NCI-H526 (cell line): Measurements from ENCODE around the gene UFL1.

Experiments used
- DNase-seq, 2 experiments: peaks; one replicate each; lab custom pipeline; 2025; lab: John Stamatoyannopoulos, UW

Gene UFL1

DNA sequence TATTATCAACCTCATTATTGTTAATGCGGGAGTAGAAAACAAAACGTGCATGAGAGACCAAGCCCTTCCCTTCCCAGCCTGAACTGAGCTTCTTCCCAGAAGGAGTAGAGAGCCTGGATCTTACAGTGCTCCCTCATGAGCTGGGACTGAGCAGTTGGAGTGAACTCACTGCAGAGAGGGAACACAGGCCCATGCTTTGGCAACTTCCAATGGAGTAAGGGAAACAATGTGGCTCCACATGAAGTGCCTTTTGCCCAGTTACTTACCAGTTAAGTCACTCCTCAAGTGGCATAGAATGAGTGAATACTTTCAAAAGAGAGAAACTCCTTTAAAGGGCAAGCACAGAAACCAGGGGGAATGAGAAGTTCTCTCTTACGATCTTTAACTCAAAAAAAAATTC lies 53.8 kb downstream of the UFL1 start:
- DNase-seq: no peak

DNA sequence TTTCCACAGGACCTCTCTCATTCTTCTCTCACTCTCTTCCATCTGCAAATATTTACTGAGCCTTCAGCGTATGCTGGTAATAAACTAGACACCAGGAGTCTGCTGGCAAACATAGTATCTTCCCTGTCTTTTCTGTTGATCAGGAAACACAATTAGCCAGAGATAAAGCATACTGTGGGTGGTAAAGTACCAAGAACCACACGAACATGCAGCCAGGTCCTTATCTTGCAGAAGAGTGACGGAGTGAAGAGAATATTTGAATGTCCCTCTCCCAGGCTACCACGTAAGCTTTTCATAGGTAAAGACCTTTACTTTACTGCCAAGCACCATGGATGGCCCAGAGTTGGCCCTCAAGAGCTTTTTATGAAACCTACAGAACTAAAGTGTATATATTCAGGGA lies 54.6 kb downstream of the UFL1 start:
- DNase-seq: no peak

DNA sequence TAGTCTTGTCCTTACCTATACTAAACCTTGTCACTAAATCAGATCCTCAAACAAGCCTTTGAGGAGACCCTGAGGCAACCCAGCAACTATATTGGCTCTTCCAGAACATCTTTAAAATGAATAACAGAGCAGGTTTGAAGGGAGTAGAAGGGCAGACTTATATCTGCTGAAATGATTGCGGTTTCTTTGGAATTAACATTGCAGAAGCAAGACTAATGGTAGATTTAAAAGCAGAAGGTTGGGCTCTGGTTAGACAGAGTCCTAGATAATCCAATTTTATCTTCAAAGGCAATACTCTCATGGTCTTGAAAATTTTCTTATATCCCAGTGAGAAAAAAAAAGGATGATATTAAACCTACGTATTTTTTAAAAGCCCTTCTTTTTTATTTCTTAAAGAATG lies 60.4 kb downstream of the UFL1 start:
- DNase-seq: no peak

DNA sequence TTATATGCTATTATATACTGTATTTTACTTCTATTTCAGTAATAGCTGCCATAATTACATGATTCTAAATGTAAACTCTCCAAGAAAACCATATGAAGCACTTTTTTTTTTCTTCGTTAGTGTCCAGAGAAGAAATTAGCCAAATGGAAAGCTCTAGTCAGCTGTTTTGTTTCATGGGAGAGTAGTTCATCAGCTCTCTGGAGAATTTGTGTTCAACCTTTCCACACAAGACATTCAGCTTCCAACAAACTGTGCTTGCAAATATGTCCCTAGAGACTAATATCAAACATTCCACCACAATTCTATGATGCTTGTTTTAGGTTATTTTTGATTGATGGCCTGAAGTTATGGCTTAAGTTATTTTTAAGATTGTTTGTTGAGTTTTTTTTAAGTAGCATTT lies 60.8 kb downstream of the UFL1 start:
- no peak for DNase-seq

DNA sequence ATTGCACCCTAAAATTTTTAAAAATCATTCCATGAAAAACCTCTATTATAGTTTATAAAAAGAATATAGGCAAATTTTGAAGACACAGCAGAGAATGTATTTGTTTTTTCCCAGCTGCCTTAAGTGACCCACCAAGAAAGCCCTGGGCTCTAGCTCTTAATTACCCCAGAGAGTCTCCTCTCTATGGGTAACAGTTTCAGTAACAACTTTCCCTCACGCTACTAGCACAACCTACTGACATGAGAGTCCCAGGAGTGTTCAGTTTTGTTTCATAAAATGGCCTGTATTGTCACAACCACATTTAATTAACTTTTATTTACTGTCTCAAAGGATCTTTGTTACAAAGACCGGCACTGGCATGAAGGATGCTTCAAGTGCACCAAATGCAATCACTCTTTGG lies 82.8 kb downstream of the UFL1 start:
- no peak for DNase-seq
